Endothelial cell of hepatic sinusoid (primary cell): ENCODE measurements around the gene CLDN5.

Experiments used
- in situ Hi-C: cut with HindIII; loops from 2 replicates; pipeline ENCODE4 v1.10.0; 2017; ENCODE audit warnings: low sequenced_read_pairs

The CLDN5 gene

GRCh38 chr22:19488285-19488684, 35.9 kb downstream of the CLDN5 start:
- in situ Hi-C loops: no loop called here

DNA sequence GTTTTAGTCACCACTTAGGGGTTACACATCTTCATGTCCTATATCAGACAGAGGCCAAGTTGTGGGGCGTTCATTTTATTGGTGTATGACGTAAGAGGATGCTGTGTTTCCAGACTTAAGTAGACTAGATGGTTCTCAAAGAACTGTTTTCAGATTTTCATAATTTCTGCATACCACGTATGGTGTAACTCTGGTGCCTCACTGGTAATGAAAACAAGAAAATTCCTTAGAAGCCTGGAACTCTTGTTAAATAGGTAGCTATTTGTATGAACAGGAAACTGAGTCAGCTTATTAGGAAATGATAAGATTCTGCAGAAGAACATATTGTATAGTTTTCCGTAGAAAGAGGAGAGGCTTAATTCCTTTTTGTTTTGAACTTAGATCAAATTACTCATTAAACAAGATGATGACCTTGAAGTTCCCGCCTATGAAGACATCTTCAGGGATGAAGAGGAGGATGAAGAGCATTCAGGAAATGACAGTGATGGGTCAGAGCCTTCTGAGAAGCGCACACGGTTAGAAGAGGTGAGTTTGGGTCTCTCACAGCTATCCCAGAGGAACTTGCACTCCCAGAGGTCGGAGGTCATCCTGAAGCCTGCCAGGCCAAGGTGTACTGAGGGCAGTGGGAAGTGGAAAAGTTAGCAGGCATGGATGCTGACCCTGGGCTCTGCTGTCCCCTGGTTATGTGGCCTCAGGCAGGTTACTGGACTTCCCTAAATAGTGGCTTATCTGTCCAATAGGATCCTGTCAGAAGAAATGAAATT, 40.5 kb downstream of the CLDN5 start:
- in situ Hi-C loops: no loop called here

DNA sequence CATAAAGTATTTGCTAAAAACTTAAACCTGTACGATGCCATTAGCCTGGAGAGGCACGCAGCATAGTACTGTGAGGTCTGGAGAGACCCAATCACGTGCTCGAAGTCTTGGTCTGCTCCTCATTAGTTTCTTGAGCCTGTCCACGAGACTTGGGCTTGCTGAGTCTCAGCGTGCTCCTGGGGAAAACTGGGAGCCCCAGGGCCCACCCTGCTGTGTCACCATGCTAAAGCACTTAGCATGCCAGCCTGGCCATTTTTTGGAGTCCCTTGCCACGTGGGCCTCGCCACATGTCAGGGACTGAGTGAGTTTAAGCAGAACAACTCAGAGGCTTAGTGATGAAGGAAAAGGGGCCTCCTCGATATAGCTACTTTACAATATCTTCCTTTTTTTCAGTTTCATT, 41.9 kb downstream of the CLDN5 start:
- in situ Hi-C loops: no loop called here

GRCh38 chr22:19480789-19481188, 43.4 kb downstream of the CLDN5 start:
- in situ Hi-C loops: no loop called here

- in situ Hi-C loops: no loop called here
Observed at GRCh38 chr22:19480173-19480568, 44.0 kb downstream of the CLDN5 start.

GRCh38 chr22:19479355-19480172, 44.6 kb downstream of the CLDN5 start, which contains the start of gene CDC45:
CDC45 (plus strand) TSS chr22:19479920; CDS start chr22:19479969, 49 bp downstream.
- in situ Hi-C loops: no loop called here

DNA sequence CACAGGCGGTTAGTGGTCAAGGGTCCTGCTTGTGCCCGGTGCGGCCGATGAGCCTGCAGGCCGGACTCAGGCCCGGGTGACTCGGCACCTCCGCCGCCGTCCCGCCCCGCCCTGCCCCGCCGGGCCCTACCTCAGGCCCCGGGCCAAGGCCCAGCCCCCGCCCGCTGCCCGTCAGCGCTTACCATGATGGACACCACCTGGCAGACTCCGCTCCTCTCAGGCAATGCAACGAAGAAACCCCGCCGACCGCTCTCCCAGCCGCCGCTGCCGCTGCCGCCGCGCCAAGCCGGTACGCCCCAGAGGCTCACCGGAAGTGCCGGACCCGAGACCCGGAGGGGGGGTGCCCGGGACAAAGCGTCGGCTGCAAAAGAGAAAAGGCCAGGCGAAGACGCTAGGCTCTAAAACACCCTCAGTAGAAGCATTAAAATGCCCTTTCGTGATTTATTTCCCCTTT, 45.3 kb downstream of the CLDN5 start, which contains the start of gene UFD1:
Gene UFD1, minus strand, starts transcription at position 293 of the 454 bp plus-strand sequence. Its CDS starts 108 bp downstream, at position 185.
- in situ Hi-C loops: no loop called here

DNA sequence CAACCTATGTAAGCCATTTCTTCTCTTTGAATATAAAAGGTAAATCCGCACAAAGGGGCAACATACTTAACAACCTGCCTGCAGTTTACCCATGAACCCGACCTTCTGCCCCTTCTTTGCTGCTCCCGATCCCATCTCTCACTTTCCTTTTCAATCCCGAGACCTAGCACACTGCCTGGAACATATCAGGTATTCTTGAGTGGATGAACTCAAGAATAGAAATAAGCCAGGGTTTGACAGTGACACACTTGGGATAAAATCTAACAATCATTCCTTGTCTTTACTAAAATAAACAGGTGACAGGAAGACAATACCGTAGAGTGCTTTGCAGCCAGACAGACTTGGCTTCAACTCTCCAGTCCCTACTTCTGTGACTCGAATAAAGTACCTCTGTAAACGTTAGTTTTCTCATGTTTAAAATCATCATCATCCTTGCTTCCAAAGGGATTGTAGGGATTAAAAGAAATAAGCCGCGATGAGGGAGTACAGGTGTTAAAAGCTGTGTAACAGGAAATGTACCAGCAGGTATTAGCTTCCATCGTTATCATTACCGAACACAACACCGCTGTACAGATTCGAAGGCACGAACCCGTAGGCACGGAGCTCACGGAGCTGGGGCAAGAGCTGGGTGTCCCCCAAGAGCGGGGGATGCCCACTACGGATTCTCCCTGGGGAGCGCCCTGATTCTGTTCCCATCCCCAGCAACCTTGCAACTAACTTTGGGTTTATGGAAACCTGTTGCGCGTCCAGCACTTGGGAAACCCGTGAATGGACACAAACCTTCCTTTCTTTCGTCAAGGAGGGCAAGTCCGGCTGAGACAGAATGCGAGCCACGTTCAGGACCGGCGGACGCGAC, 45.9 kb downstream of the CLDN5 start:
- in situ Hi-C loops: no loop called here

GRCh38 chr22:19477321-19478044, 46.7 kb downstream of the CLDN5 start:
- in situ Hi-C loops: no loop called here

GRCh38 chr22:19476023-19476422, 48.2 kb downstream of the CLDN5 start:
- in situ Hi-C loops: no loop called here

GRCh38 chr22:19473578-19473977, 50.6 kb downstream of the CLDN5 start:
- in situ Hi-C loops: loop anchor here (25.0 kb wide), 1 partner anchor 139 kb away; no protein-coding TSS in a partner anchor
